ENCODE measurements around the gene BZW2. TPM values are rescaled to one million over a fixed set of nuclear protein-coding genes. Genes with fewer than 3 reads are reported as not detected.

BZW2 gene
- polyA plus RNA-seq (2011; rRNA removed) (54.7 and 55.2 TPM in 2 replicates), polyA minus RNA-seq (2011; rRNA and poly(A)+ RNA removed) (23.7 and 26.9 TPM in 2 replicates)

DNA sequence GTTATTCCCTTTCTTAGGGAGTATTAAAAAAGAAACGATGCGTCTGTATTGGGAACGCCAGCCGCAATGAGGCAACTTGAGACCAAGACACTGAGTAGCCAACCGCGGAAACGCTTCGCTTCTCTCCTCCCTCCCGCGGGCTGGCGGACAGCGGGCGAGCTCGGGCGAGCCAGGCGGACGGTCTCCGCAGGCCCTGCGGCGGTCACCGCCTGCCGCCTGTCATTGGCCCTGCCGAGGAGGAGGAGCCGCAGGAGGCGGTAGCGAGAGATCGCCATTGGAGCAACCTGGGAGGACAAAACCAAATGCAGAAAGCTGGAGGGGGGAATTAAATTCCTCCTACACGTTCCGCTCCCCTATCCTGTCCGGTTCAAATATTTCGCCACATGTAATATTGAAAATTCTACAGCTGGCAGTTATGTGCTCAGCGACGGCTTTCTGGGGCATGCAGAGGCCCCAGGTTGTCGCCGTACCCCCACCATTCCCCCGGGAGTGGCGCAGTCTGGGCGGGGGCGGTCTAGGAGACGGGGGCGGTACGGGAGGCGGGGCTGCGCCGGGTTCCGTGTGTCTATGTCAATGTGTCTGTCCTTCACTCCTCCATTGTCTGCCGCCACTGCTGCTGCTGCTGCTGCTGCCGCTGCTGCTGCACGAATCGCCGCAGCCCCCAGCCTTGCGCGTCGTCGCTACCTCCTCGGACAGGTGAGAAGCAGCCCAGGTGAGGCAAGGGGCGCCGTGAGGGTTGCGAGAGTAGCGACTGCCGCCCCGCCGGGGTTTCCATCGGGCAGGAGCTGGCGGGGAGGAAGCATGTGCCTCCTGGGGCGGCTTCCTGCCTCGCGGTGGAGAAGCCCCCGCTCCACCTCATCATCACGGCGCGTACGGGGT lies at the start of gene BZW2, which contains the start of gene ANKMY2:
BZW2 (plus strand) TSS at position 589 of the 879 bp plus-strand sequence. CDS start 19,263 bp downstream, outside the sequence.
ANKMY2 (minus strand) TSS at position 162 of the 879 bp plus-strand sequence. CDS start 181 bp downstream, outside the sequence.
- ChIA-PET POLR2A (interaction anchor here (0.6 kb wide), 1 partner anchor 24 kb away, joined by 3 read pairs; no protein-coding TSS in a partner anchor), CTCF (interaction anchor here (1.2 to 1.4 kb wide), 4 partner anchors 9 to 272 kb away, joined by 3 to 5 read pairs (median 4); no protein-coding TSS in a partner anchor)
- TF ChIP-seq, protein P1, sequence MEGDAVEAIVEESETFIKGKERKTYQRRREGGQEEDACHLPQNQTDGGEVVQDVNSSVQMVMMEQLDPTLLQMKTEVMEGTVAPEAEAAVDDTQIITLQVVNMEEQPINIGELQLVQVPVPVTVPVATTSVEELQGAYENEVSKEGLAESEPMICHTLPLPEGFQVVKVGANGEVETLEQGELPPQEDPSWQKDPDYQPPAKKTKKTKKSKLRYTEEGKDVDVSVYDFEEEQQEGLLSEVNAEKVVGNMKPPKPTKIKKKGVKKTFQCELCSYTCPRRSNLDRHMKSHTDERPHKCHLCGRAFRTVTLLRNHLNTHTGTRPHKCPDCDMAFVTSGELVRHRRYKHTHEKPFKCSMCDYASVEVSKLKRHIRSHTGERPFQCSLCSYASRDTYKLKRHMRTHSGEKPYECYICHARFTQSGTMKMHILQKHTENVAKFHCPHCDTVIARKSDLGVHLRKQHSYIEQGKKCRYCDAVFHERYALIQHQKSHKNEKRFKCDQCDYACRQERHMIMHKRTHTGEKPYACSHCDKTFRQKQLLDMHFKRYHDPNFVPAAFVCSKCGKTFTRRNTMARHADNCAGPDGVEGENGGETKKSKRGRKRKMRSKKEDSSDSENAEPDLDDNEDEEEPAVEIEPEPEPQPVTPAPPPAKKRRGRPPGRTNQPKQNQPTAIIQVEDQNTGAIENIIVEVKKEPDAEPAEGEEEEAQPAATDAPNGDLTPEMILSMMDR (IDR thresholded peaks at IDR 0.05; ENCODE audit: insufficient read depth, low read depth, low read length): no peak
- no peaks in the 10 kb centered on the region for H3K36me3 ChIP-seq (ENCODE audit: control insufficient read depth, insufficient read depth, low read length)
- peak within 1 kb of the TSS; percentile 97 for H3K4me3 ChIP-seq (ENCODE audit: low read depth, low read length)
- peak; percentile 80 for DNase-seq (ENCODE audit: low read depth)
- H3K27me3 ChIP-seq (ENCODE audit: control insufficient read depth, insufficient read depth, low read length): no peaks in the 10 kb centered on the region

- no peaks in the 10 kb centered on the region for H3K27me3 ChIP-seq (ENCODE audit: control insufficient read depth, insufficient read depth, low read length)
- ChIA-PET POLR2A (no interaction called here), CTCF (interaction anchor here (1.5 kb wide), 1 partner anchor 11 kb away, joined by 4 read pairs; no protein-coding TSS in a partner anchor)
- DNase-seq (ENCODE audit: low read depth): no peak
- H3K36me3 ChIP-seq (ENCODE audit: control insufficient read depth, insufficient read depth, low read length): peaks cover 5% of the 10 kb centered on the region
- no peak overlapping the region for H3K4me3 ChIP-seq (ENCODE audit: low read depth, low read length)
- TF ChIP-seq, protein P1 (IDR thresholded peaks at IDR 0.05; ENCODE audit: insufficient read depth, low read depth, low read length): no peak
These were observed 48.0 kb upstream of the BZW2 start for GRCh38 chr7:16598015-16598414.

DNA sequence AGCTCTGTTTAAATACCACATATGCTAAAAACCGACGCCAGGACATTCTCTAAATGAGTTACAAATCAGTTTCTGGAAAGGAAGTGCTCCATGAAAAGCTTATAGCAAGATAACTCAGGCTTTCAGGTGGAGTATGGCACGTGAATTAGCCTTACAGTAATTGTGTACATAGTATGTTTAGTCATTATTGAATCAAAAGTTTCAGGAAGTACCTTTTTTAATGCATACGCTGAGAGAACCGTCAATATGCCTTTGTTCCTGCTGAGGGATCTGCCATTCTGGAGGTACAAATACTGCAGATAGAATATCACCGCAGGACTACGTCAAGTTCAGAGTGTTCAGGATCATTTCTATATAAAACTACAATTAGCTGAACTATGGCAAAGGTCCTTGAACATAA lies 46.1 kb upstream of the BZW2 start:
- TF ChIP-seq, protein P1 (IDR thresholded peaks at IDR 0.05; ENCODE audit: insufficient read depth, low read depth, low read length): no peak
- POLR2A ChIA-PET: no interaction called here

DNA sequence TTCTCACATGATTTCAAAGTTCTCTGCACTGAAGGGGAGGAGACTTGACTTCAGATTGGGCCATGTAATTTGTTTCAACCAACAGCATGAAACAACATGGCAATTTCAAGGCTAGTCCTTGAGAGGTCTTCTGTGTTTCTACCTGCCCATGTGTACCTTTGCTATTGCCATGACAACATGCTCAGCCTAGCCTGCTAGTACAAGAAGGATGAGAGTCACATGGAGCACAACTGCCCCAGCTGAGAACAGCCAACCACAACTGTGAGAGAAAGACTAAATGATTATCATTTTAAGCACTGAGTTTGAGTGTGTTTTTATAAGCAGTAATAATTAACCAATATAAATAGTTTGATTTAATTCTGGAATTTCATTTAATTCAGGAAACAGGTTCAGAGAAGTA lies 42.3 kb upstream of the BZW2 start:
- TF ChIP-seq, protein P1 (IDR thresholded peaks at IDR 0.05; ENCODE audit: insufficient read depth, low read depth, low read length): no peak
- CTCF ChIA-PET: no interaction called here
- Histone ChIP-seq H3K27me3 (ENCODE audit: control insufficient read depth, insufficient read depth, low read length) (no peaks in the 10 kb centered on the region), H3K4me3 (ENCODE audit: low read depth, low read length) (no peak overlapping the region), H3K36me3 (ENCODE audit: control insufficient read depth, insufficient read depth, low read length) (peaks cover 5% of the 10 kb centered on the region)
- no peak for DNase-seq (ENCODE audit: low read depth)
- POLR2A ChIA-PET: no interaction called here

More for the DNA sequence above, 46.1 kb upstream of the BZW2 start:
- DNase-seq (ENCODE audit: low read depth): no peak
- H3K4me3 ChIP-seq (ENCODE audit: low read depth, low read length): no peak overlapping the region
- peaks cover 5% of the 10 kb centered on the region for H3K36me3 ChIP-seq (ENCODE audit: control insufficient read depth, insufficient read depth, low read length)
- no peaks in the 10 kb centered on the region for H3K27me3 ChIP-seq (ENCODE audit: control insufficient read depth, insufficient read depth, low read length)
- CTCF ChIA-PET: interaction anchor here (1.0 to 1.8 kb wide), 3 partner anchors 9 to 35 kb away, joined by 3 to 4 read pairs (median 4); no protein-coding TSS in a partner anchor

- TF ChIP-seq, protein P1 (IDR thresholded peaks at IDR 0.05; ENCODE audit: insufficient read depth, low read depth, low read length): peak; percentile 37
- Histone ChIP-seq H3K36me3 (ENCODE audit: control insufficient read depth, insufficient read depth, low read length) (peaks cover 6% of the 10 kb centered on the region), H3K27me3 (ENCODE audit: control insufficient read depth, insufficient read depth, low read length) (no peaks in the 10 kb centered on the region), H3K4me3 (ENCODE audit: low read depth, low read length) (no peak overlapping the region)
- POLR2A ChIA-PET: no interaction called here
- DNase-seq (ENCODE audit: low read depth): no peak
- CTCF ChIA-PET: no interaction called here
These were observed 41.9 kb upstream of the BZW2 start for GRCh38 chr7:16604054-16604453.

Measured in BJ (cell line).